GM12878 (cell line): Measurements from ENCODE around the gene ALDH3A2. TPM values are rescaled to one million over a fixed set of nuclear protein-coding genes. Genes with fewer than 3 reads are reported as not detected.

Experiments used
- NR2C1 ChIP-seq: fragments of 450-650 bp; IDR thresholded peaks from 2 replicates; pipeline ENCODE4 v1.6.1; 2017; ENCODE audit warnings: antibody characterized with exemption, mild to moderate bottlenecking, moderate library complexity
- SUPT20H ChIP-seq: IDR thresholded peaks from 2 replicates; pipeline ENCODE4 v1.6.1; 2011; ENCODE audit warnings: low read depth, mild to moderate bottlenecking, low read length, moderate library complexity, borderline replicate concordance; ENCODE audit not compliant: control insufficient read depth
- polyA plus RNA-seq, 11 experiments: library from polyadenylated mRNA; depleted of rRNA in 4 of 11; unstranded in 6 of 11; stranded (reverse) in 5 of 11; fragments of >200 nt; fragmentation: Nextera tagmentation in 4 of 11; fragmentation: Illumina TruSeq in 1 of 11; extraction: Ambion mirVana in 4 of 11; extraction: Trizol in 1 of 11; gene quantifications; 1 replicate in 1 of 11; 2 replicates in 10 of 11; pipeline versions ENCODE4 v1.2.1 to v1.2.3, GENCODE V29; 2011 to 2016; ENCODE audit warnings: inconsistent platforms in 2 of 11, missing spikeins in 2 of 11, low read depth in 1 of 11
- small RNA-seq: library from RNA; depleted of rRNA; stranded (forward); fragments of <200 nt; gene quantifications from one replicate; pipeline ENCODE3, GENCODE V24; 2014
- total RNA-seq, 4 experiments: library from RNA; depleted of rRNA in 3 of 4; stranded (reverse); fragments of >200 nt in 3 of 4; fragmentation: Illumina TruSeq in 1 of 4; extraction: Trizol in 1 of 4; gene quantifications; 2 replicates each; pipeline versions ENCODE4 v1.2.1 to v1.2.3, GENCODE V29; 2013 to 2021
- TF ChIP-seq, protein P1 (sequence below), 3 experiments: IDR thresholded peaks in 2 of 3; conservative IDR thresholded peaks in 1 of 3; 2 replicates each; pipeline ENCODE4 v1.5.1; 2011; ENCODE audit warnings: low read depth in 3 of 3, low read length in 3 of 3, mild to moderate bottlenecking in 3 of 3, control low read depth in 2 of 3, moderate library complexity in 2 of 3, inconsistent platforms in 1 of 3, mixed read lengths in 1 of 3; ENCODE audit not compliant: control insufficient read depth in 2 of 3, insufficient read depth in 1 of 3; ENCODE audit errors: extremely low read depth in 1 of 3

Gene ALDH3A2
- total and polyA plus RNA-seq, 10 of the 15 experiments (the other 5 are each of a cell fraction or from before 2014, with no cell fraction given), result 5.0 to 37.0 (median 26.1) TPM

DNA sequence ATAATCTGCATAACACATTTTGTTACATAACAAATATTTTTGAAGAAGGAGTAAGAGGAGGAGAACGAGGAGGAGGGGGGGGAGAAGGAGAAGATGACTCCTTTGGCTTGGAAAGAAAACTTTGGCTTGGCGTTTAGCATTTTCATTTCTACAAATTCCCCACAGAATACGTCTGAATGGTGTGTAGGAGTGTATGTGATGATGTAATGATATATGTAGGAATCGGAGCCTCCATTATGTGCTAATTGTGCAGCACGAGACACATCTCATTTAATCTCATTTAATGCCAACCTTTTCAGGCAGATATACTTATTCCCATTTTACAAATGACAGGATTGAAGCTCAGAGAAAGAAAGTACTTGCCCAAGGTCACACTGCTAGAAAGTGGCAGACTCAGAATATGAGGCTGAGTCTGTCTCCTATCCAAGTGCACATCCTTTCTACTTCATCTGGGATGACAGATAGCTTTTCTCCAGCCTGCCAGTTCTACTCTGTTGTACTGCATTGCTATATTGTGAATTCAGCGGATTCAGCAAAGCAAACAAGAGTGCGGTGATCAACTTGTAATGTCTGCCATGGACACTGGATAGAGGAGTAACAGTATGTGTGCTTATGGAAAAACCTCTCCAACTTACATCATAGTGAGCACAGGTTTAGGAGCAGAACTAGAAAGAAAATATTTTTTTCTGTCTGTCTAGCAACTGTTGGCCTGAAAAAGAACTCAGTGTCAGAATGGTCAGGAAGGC, 78.3 kb downstream of the ALDH3A2 start (continued):
- TF ChIP-seq, protein P1, sequence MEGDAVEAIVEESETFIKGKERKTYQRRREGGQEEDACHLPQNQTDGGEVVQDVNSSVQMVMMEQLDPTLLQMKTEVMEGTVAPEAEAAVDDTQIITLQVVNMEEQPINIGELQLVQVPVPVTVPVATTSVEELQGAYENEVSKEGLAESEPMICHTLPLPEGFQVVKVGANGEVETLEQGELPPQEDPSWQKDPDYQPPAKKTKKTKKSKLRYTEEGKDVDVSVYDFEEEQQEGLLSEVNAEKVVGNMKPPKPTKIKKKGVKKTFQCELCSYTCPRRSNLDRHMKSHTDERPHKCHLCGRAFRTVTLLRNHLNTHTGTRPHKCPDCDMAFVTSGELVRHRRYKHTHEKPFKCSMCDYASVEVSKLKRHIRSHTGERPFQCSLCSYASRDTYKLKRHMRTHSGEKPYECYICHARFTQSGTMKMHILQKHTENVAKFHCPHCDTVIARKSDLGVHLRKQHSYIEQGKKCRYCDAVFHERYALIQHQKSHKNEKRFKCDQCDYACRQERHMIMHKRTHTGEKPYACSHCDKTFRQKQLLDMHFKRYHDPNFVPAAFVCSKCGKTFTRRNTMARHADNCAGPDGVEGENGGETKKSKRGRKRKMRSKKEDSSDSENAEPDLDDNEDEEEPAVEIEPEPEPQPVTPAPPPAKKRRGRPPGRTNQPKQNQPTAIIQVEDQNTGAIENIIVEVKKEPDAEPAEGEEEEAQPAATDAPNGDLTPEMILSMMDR (IDR thresholded peaks at IDR 0.05 in 2 of 3, conservative IDR thresholded peaks at IDR 0.05 in 1 of 3; ENCODE audit: control insufficient read depth in 2 of 3, extremely low read depth in 1 of 3, insufficient read depth in 1 of 3, low read depth in 3 of 3, low read length in 3 of 3), result no peak
- TF ChIP-seq SUPT20H (no peak), NR2C1 (no peak)

Small RNA genes lying within 50 kb of the gene (small RNA-seq; reads per million reads assigned to genes)
- gene NMTRQ-TTG12-1 (not detected), gene RF00322 (not detected)

Other genes starting within 250 kb of the ALDH3A2 start
- not detected in 2 replicates for gene RNF112, start 237.5 kb upstream of the ALDH3A2 start, total RNA-seq (2014; rRNA removed)
- gene RNF112, start 237.5 kb upstream of the ALDH3A2 start, total RNA-seq (2014; rRNA removed; fragmentation: Illumina TruSeq; extraction: Trizol), result not detected in 2 replicates
- not detected in 2 replicates for gene RNF112, start 237.5 kb upstream of the ALDH3A2 start, total RNA-seq (2021)
- gene RNF112, start 237.5 kb upstream of the ALDH3A2 start, polyA plus RNA-seq (2011; rRNA removed), result 0.03 TPM in 1 of 2 replicates, not detected in the other
- gene RNF112, start 237.5 kb upstream of the ALDH3A2 start, polyA plus RNA-seq (2014; fragmentation: Illumina TruSeq; extraction: Trizol), result not detected in 2 replicates
- gene RNF112, start 237.5 kb upstream of the ALDH3A2 start, polyA plus RNA-seq (2014; fragmentation: Nextera tagmentation; extraction: Ambion mirVana), result not detected
- not detected in 2 replicates for gene RNF112, start 237.5 kb upstream of the ALDH3A2 start, polyA plus RNA-seq (2014; rRNA removed)
- not detected for gene RNF112, start 237.5 kb upstream of the ALDH3A2 start, polyA plus RNA-seq (2016; fragmentation: Nextera tagmentation; extraction: Ambion mirVana)
- not detected in 2 replicates for gene SLC47A1, start 114.9 kb upstream of the ALDH3A2 start, total RNA-seq (2014; rRNA removed)
- gene SLC47A1, start 114.9 kb upstream of the ALDH3A2 start, total RNA-seq (2014; rRNA removed; fragmentation: Illumina TruSeq; extraction: Trizol), result not detected in 2 replicates
- 0.41 TPM in 1 of 2 replicates, not detected in the other for gene SLC47A1, start 114.9 kb upstream of the ALDH3A2 start, total RNA-seq (2021)
- gene SLC47A1, start 114.9 kb upstream of the ALDH3A2 start, polyA plus RNA-seq (2011; rRNA removed), result not detected in 2 replicates
- not detected in 2 replicates for gene SLC47A1, start 114.9 kb upstream of the ALDH3A2 start, polyA plus RNA-seq (2014; fragmentation: Illumina TruSeq; extraction: Trizol)
- gene SLC47A1, start 114.9 kb upstream of the ALDH3A2 start, polyA plus RNA-seq (2014; fragmentation: Nextera tagmentation; extraction: Ambion mirVana), result not detected
- gene SLC47A1, start 114.9 kb upstream of the ALDH3A2 start, polyA plus RNA-seq (2014; rRNA removed), result not detected in 2 replicates
- gene SLC47A1, start 114.9 kb upstream of the ALDH3A2 start, polyA plus RNA-seq (2016; fragmentation: Nextera tagmentation; extraction: Ambion mirVana), result not detected
- gene SLC47A2, start 67.8 kb downstream of the ALDH3A2 start, total RNA-seq (2014; rRNA removed), result not detected in 2 replicates
- not detected in 2 replicates for gene SLC47A2, start 67.8 kb downstream of the ALDH3A2 start, total RNA-seq (2014; rRNA removed; fragmentation: Illumina TruSeq; extraction: Trizol)
- gene SLC47A2, start 67.8 kb downstream of the ALDH3A2 start, total RNA-seq (2021), result not detected in 2 replicates
- not detected in 2 replicates for gene SLC47A2, start 67.8 kb downstream of the ALDH3A2 start, polyA plus RNA-seq (2011; rRNA removed)
- gene SLC47A2, start 67.8 kb downstream of the ALDH3A2 start, polyA plus RNA-seq (2014; fragmentation: Illumina TruSeq; extraction: Trizol), result not detected in 2 replicates
- gene SLC47A2, start 67.8 kb downstream of the ALDH3A2 start, polyA plus RNA-seq (2014; fragmentation: Nextera tagmentation; extraction: Ambion mirVana), result not detected
- gene SLC47A2, start 67.8 kb downstream of the ALDH3A2 start, polyA plus RNA-seq (2014; rRNA removed), result not detected in 2 replicates
- not detected for gene SLC47A2, start 67.8 kb downstream of the ALDH3A2 start, polyA plus RNA-seq (2016; fragmentation: Nextera tagmentation; extraction: Ambion mirVana)
- not detected in 2 replicates for gene ALDH3A1, start 99.5 kb downstream of the ALDH3A2 start, total RNA-seq (2014; rRNA removed)
- gene ALDH3A1, start 99.5 kb downstream of the ALDH3A2 start, total RNA-seq (2014; rRNA removed; fragmentation: Illumina TruSeq; extraction: Trizol), result not detected in 2 replicates
- gene ALDH3A1, start 99.5 kb downstream of the ALDH3A2 start, total RNA-seq (2021), result not detected in 2 replicates
- not detected in 2 replicates for gene ALDH3A1, start 99.5 kb downstream of the ALDH3A2 start, polyA plus RNA-seq (2011; rRNA removed)
- not detected in 2 replicates for gene ALDH3A1, start 99.5 kb downstream of the ALDH3A2 start, polyA plus RNA-seq (2014; fragmentation: Illumina TruSeq; extraction: Trizol)
- not detected for gene ALDH3A1, start 99.5 kb downstream of the ALDH3A2 start, polyA plus RNA-seq (2014; fragmentation: Nextera tagmentation; extraction: Ambion mirVana)
- gene ALDH3A1, start 99.5 kb downstream of the ALDH3A2 start, polyA plus RNA-seq (2014; rRNA removed), result 0.20 TPM in 1 of 2 replicates, not detected in the other
- gene ALDH3A1, start 99.5 kb downstream of the ALDH3A2 start, polyA plus RNA-seq (2016; fragmentation: Nextera tagmentation; extraction: Ambion mirVana), result not detected
- 2.0 and 2.6 TPM in 2 replicates for gene ULK2, start 219.2 kb downstream of the ALDH3A2 start, total RNA-seq (2014; rRNA removed)
- 1.2 and 1.6 TPM in 2 replicates for gene ULK2, start 219.2 kb downstream of the ALDH3A2 start, total RNA-seq (2014; rRNA removed; fragmentation: Illumina TruSeq; extraction: Trizol)
- 2.4 and 2.6 TPM in 2 replicates for gene ULK2, start 219.2 kb downstream of the ALDH3A2 start, total RNA-seq (2021)
- 4.9 and 5.3 TPM in 2 replicates for gene ULK2, start 219.2 kb downstream of the ALDH3A2 start, polyA plus RNA-seq (2011; rRNA removed)
- 3.4 and 5.8 TPM in 2 replicates for gene ULK2, start 219.2 kb downstream of the ALDH3A2 start, polyA plus RNA-seq (2014; fragmentation: Illumina TruSeq; extraction: Trizol)
- under 1 TPM; 0.29 to 0.39 TPM for gene ULK2, start 219.2 kb downstream of the ALDH3A2 start, polyA plus RNA-seq (2014; fragmentation: Nextera tagmentation; extraction: Ambion mirVana)
- 2.3 and 3.1 TPM in 2 replicates for gene ULK2, start 219.2 kb downstream of the ALDH3A2 start, polyA plus RNA-seq (2014; rRNA removed)
- gene ULK2, start 219.2 kb downstream of the ALDH3A2 start, polyA plus RNA-seq (2016; fragmentation: Nextera tagmentation; extraction: Ambion mirVana), result 1 to 10 TPM in 1 of 2 experiments, under 1 TPM in 1; 0.97 to 1.0 TPM